RWPE1 (cell line): ENCODE measurements around the gene ZNF184.

Source experiments
- CTCF ChIA-PET: fragments of 350-600 bp; sonication (Branson Sonifier 250); formaldehyde crosslinking; extraction: SDS; loops from one replicate; lab custom pipeline; 2021; lab: Yijun Ruan, JAX
- POLR2A ChIA-PET: fragments of 400-600 bp; formaldehyde crosslinking; extraction: SDS; loops from one replicate; lab custom pipeline; 2020; ENCODE audit warnings: antibody characterized with exemption; ENCODE audit not compliant: low non-redundant PET; lab: Yijun Ruan, JAX
- DNase-seq: peaks from one replicate; pipeline ENCODE4 v3.0.0; 2012; ENCODE audit warnings: low spot score
- H3K27ac ChIP-seq: fragments of 450-650 bp; 2 replicates; pipeline ENCODE4 v1.5.1; 2017
- TF ChIP-seq, protein P1 (sequence below): fragments of 450-650 bp; conservative IDR thresholded peaks from 2 replicates; pipeline ENCODE4 v1.5.1; 2017; ENCODE audit warnings: low read depth, mild to moderate bottlenecking

Gene ZNF184

GRCh38 chr6:27474672-27475071, 1.8 kb upstream of the ZNF184 start:
- no peak for DNase-seq
- POLR2A ChIA-PET, result no interaction called here
- CTCF ChIA-PET, result no interaction called here
- TF ChIP-seq, protein P1, sequence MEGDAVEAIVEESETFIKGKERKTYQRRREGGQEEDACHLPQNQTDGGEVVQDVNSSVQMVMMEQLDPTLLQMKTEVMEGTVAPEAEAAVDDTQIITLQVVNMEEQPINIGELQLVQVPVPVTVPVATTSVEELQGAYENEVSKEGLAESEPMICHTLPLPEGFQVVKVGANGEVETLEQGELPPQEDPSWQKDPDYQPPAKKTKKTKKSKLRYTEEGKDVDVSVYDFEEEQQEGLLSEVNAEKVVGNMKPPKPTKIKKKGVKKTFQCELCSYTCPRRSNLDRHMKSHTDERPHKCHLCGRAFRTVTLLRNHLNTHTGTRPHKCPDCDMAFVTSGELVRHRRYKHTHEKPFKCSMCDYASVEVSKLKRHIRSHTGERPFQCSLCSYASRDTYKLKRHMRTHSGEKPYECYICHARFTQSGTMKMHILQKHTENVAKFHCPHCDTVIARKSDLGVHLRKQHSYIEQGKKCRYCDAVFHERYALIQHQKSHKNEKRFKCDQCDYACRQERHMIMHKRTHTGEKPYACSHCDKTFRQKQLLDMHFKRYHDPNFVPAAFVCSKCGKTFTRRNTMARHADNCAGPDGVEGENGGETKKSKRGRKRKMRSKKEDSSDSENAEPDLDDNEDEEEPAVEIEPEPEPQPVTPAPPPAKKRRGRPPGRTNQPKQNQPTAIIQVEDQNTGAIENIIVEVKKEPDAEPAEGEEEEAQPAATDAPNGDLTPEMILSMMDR, result no peak
- no peak overlapping the region for H3K27ac ChIP-seq

- no peak overlapping the region for H3K27ac ChIP-seq
- DNase-seq, result no peak
- CTCF ChIA-PET, result interaction anchor here (0.6 kb wide), 1 partner anchor 180 kb away, joined by 3 read pairs; no protein-coding TSS in a partner anchor
- POLR2A ChIA-PET, result no interaction called here
- TF ChIP-seq, protein P1, result no peak
Observed at GRCh38 chr6:27474172-27474465, 1.2 kb upstream of the ZNF184 start.

- peak; percentile 46 for DNase-seq
Observed at GRCh38 chr6:27472182-27472616, 706 bp downstream of the ZNF184 start.

DNA sequence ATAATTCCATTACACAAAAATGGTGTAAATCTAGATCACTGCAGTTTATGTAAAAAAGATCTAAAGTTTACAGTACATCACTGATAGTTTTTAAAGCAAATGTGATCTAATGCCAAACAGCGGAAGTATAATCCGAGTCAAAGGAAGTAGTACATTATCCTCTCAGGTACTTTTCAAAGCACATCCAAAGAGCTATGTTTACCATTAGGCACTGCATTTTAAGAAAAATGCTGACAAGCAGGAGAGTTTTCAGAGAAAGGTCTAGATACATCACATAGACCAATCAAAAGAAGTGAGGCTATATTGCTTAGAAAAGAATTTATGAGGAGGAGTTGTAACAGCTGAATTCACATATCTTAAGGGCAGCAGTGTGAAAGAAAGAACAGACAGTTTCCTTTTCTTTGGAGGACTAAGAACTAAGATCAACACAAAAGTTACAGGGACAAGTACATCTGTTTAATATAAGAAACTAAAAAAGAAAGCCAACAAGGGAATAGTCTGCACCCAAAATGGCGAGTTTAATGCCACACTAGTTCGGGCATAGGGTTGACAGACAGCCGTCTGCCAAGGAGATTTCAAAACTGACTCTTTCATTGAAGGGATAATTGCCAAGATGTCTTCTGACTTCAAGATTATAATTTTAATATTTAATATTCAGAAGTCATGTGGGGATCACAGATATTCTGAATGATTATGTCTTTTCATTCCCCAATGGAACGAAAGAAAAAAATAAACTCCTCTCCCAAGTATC, 1.4 kb downstream of the ZNF184 start:
- TF ChIP-seq, protein P1, result no peak
- CTCF ChIA-PET, result no interaction called here
- peak overlapping the region; percentile 96 for H3K27ac ChIP-seq
- POLR2A ChIA-PET, result no interaction called here
- DNase-seq, result no peak

More at GRCh38 chr6:27472182-27472616, 706 bp downstream of the ZNF184 start:
- ChIA-PET POLR2A (no interaction called here), CTCF (no interaction called here)
- H3K27ac ChIP-seq, result peak overlapping the region; percentile 96
- TF ChIP-seq, protein P1, result no peak

GRCh38 chr6:27470023-27470422, 2.9 kb downstream of the ZNF184 start:
- ChIA-PET CTCF (interaction anchor here (0.6 to 0.9 kb wide), 2 partner anchors 24 to 158 kb away, joined by 4 to 5 read pairs; no protein-coding TSS in a partner anchor), POLR2A (no interaction called here)
- no peak overlapping the region for H3K27ac ChIP-seq
- no peak for DNase-seq
- TF ChIP-seq, protein P1, result no peak

GRCh38 chr6:27468334-27468733, 4.6 kb downstream of the ZNF184 start:
- ChIA-PET CTCF (no interaction called here), POLR2A (no interaction called here)
- TF ChIP-seq, protein P1, result no peak
- DNase-seq, result no peak
- no peak overlapping the region for H3K27ac ChIP-seq
